SK-N-SH (cell line): Measurements from ENCODE around the gene ELOVL2. TPM values are rescaled to one million over a fixed set of nuclear protein-coding genes. Genes with fewer than 3 reads are reported as not detected.

ENCODE experiments used
- CTCF ChIA-PET: fragments of 300-600, 350-600 bp; formaldehyde crosslinking; extraction: SDS; loops from one replicate; lab custom pipeline; 2021; lab: Yijun Ruan, JAX
- POLR2A ChIA-PET: fragments of 350-600 bp; sonication (Branson Sonifier 250); formaldehyde crosslinking; extraction: SDS; loops from one replicate; lab custom pipeline; 2020; ENCODE audit warnings: antibody characterized with exemption, inconsistent platforms; lab: Yijun Ruan, JAX
- DNase-seq: peaks from one replicate; pipeline ENCODE4 v3.0.0; 2012
- H2AFZ ChIP-seq: fragments of 200-600 bp; sonication (generic); 2 replicates; pipeline ENCODE4 v1.8.1; 2016; ENCODE audit warnings: antibody characterized with exemption, mild to moderate bottlenecking, low read depth
- H3F3A ChIP-seq: fragments of 200-600 bp; sonication (generic); replicated peaks from 2 replicates; pipeline ENCODE3; 2016; ENCODE audit warnings: antibody characterized with exemption, mild to moderate bottlenecking; ENCODE audit not compliant: insufficient read depth
- H3K27ac ChIP-seq, 2 experiments: fragments of 200-500 bp in 1 of 2; fragments of 200-600 bp in 1 of 2; sonication (Bioruptor generic) in 1 of 2; sonication (generic), shearing (Covaris generic) in 1 of 2; 2 replicates each; pipeline versions ENCODE4 v1.5.1 to v1.6.1; 2014 to 2016; ENCODE audit warnings: low read depth in 2 of 2, inconsistent platforms in 1 of 2, low read length in 1 of 2, mild to moderate bottlenecking in 1 of 2, mixed read lengths in 1 of 2
- H3K27me3 ChIP-seq: fragments of 200-600 bp; sonication (generic), shearing (Covaris generic); 2 replicates; pipeline ENCODE4 v1.6.1; 2016; ENCODE audit warnings: mixed run types; ENCODE audit not compliant: insufficient read depth
- H3K36me3 ChIP-seq, 2 experiments: fragments of 200-500 bp in 1 of 2; fragments of 200-600 bp in 1 of 2; sonication (Bioruptor generic) in 1 of 2; sonication (generic) in 1 of 2; replicated peaks in 1 of 2; 2 replicates each; pipeline versions ENCODE3 to v1.5.1; 2014 to 2016; ENCODE audit warnings: low read length in 1 of 2, mild to moderate bottlenecking in 1 of 2; ENCODE audit not compliant: insufficient read depth in 2 of 2, control insufficient read depth in 1 of 2
- H3K4me1 ChIP-seq, 2 experiments: fragments of 200-500 bp in 1 of 2; fragments of 200-600 bp in 1 of 2; sonication (Bioruptor generic) in 1 of 2; sonication (generic), shearing (Covaris generic) in 1 of 2; 2 replicates each; pipeline versions ENCODE4 v1.5.1 to v1.6.1; 2014 to 2016; ENCODE audit warnings: low read depth in 1 of 2, low read length in 1 of 2, mixed run types in 1 of 2; ENCODE audit not compliant: insufficient read depth in 2 of 2, control insufficient read depth in 1 of 2
- H3K4me2 ChIP-seq: fragments of 200-600 bp; sonication (generic), shearing (Covaris generic); 2 replicates; pipeline ENCODE4 v1.6.1; 2017; ENCODE audit warnings: mixed run types
- H3K4me3 ChIP-seq, 2 experiments: fragments of 200-500 bp in 1 of 2; fragments of 200-600 bp in 1 of 2; sonication (Bioruptor generic) in 1 of 2; sonication (generic), shearing (Covaris generic) in 1 of 2; 2 replicates each; pipeline versions ENCODE4 v1.5.1 to v1.8.1; 2014 to 2016; ENCODE audit warnings: low read depth in 2 of 2, inconsistent platforms in 1 of 2, low read length in 1 of 2, mild to moderate bottlenecking in 1 of 2, mixed read lengths in 1 of 2, moderate library complexity in 1 of 2
- H3K79me2 ChIP-seq: fragments of 200-600 bp; sonication (generic); 2 replicates; pipeline ENCODE4 v1.8.1; 2017; ENCODE audit warnings: mild to moderate bottlenecking; ENCODE audit not compliant: insufficient read depth
- H3K9ac ChIP-seq: fragments of 200-600 bp; sonication (generic); 2 replicates; pipeline ENCODE4 v1.6.1; 2017; ENCODE audit warnings: mixed run types
- H3K9me2 ChIP-seq: fragments of 200-600 bp; sonication (generic); 2 replicates; pipeline ENCODE4 v1.6.1; 2017; ENCODE audit warnings: mixed run types
- H3K9me3 ChIP-seq: fragments of 200-600 bp; sonication (generic); 2 replicates; pipeline ENCODE4 v1.6.1; 2017; ENCODE audit warnings: mixed run types, mild to moderate bottlenecking, moderate library complexity
- H4K20me1 ChIP-seq: fragments of 200-600 bp; sonication (generic); 2 replicates; pipeline ENCODE4 v1.6.1; 2017; ENCODE audit warnings: mild to moderate bottlenecking, mixed run types; ENCODE audit not compliant: insufficient read depth
- CHD2 ChIP-seq: fragments of 150-350 bp; IDR thresholded peaks from 2 replicates; pipeline ENCODE4 v1.6.1; 2018; ENCODE audit warnings: low read length; ENCODE audit not compliant: partially characterized antibody
- EP300 ChIP-seq, 2 experiments: IDR thresholded peaks; 2 replicates each; pipeline versions ENCODE4 v1.4.0 to v1.6.1; 2012; ENCODE audit warnings: borderline replicate concordance in 1 of 2, low read depth in 1 of 2, low read length in 1 of 2
- EZH2phosphoT487 ChIP-seq: fragments of 200-600 bp; sonication (generic); IDR thresholded peaks from 2 replicates; pipeline ENCODE4 v1.6.1; 2017; ENCODE audit warnings: low read depth, mixed run types, mild to moderate bottlenecking, antibody characterized with exemption, moderate library complexity, borderline replicate concordance
- GATA2 ChIP-seq: sonication (generic); formaldehyde crosslinking; IDR thresholded peaks from 2 replicates; pipeline ENCODE4 v1.5.0; 2020; ENCODE audit warnings: mild to moderate bottlenecking, missing genetic modification reagents
- JUND ChIP-seq: IDR thresholded peaks from 2 replicates; pipeline ENCODE4 v1.4.0; 2012
- MXI1 ChIP-seq: IDR thresholded peaks from 2 replicates; pipeline ENCODE4 v1.6.1; 2012; ENCODE audit warnings: mild to moderate bottlenecking, low read depth, low read length, improper control_type of control experiment
- POLR2AphosphoS5 ChIP-seq: IDR thresholded peaks from 2 replicates; pipeline ENCODE4 v1.6.1; 2012; ENCODE audit warnings: low read depth, low read length
- RCOR1 ChIP-seq: fragments of 150-350 bp; IDR thresholded peaks from 2 replicates; pipeline ENCODE4 v1.6.1; 2017; ENCODE audit warnings: antibody characterized with exemption, low read length
- RFX5 ChIP-seq: IDR thresholded peaks from 2 replicates; pipeline ENCODE4 v1.6.1; 2012; ENCODE audit warnings: mild to moderate bottlenecking, improper control_type of control experiment, low read length
- SIN3A ChIP-seq: IDR thresholded peaks from 2 replicates; pipeline ENCODE4 v1.6.1; 2012; ENCODE audit warnings: low read depth, mild to moderate bottlenecking, low read length, moderate library complexity, borderline replicate concordance
- SMC3 ChIP-seq: IDR thresholded peaks from 2 replicates; pipeline ENCODE4 v1.6.1; 2012; ENCODE audit warnings: low read depth, low read length, improper control_type of control experiment
- TCF12 ChIP-seq: IDR thresholded peaks from 2 replicates; pipeline ENCODE4 v1.4.0; 2012
- WGBS: methylation state at CpG from one replicate; pipeline ENCODE4 v1.1.6; 2017; ENCODE audit warnings: low lambda C conversion rate; 5-methylcytosine and 5-hydroxymethylcytosine counted together
- polyA plus RNA-seq, 3 experiments: library from polyadenylated mRNA; depleted of rRNA; stranded (reverse); fragments of >200 nt; gene quantifications; 2 replicates each; pipeline ENCODE4 v1.2.3, GENCODE V29; 2012
- TF ChIP-seq, protein P1 (sequence below): IDR thresholded peaks from 2 replicates; pipeline ENCODE4; 2012

Gene ELOVL2
- polyA plus RNA-seq, 1 of the 3 experiments (the other 2 are of a cell fraction) = 0.39 TPM

DNA sequence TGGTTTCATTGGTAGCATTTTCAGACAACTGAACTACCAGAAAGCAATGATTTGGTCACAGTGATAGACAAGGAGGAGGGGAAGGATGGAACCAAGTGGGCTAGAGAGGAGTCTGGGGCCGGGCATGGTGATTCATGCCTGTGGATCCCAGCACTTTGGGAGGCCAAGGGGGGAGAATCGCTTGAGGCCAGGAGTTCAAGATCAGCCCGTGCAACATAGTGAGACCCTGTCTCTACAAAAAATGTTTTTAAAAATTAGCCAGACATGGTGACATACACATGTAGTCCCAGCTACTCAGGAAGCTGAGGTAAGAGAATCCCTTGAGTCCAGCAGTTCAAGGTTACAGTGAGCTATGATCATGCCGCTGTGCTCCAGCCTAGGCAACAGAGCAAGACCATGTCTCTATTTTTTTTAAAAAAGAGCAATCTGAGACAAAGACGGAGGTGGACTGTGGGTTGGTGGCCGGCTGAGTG, 86.7 kb downstream of the ELOVL2 start:
- Histone ChIP-seq H3K27me3 (no peaks in the 10 kb centered on the region), H3K79me2 (no peaks in the 10 kb centered on the region), H3K9me3 (no peaks in the 10 kb centered on the region), H2AFZ (no peak overlapping the region), H3K9ac (no peak overlapping the region), H3K36me3 (no peaks in the 10 kb centered on the region), H3K9me2 (no peaks in the 10 kb centered on the region), H3K4me1 (peaks cover 0 to 3% of the 10 kb centered on the region in 2 experiments; a peak in 1 of 4 replicates), H3F3A (peaks cover 4% of the 10 kb centered on the region), H4K20me1 (no peaks in the 10 kb centered on the region), H3K27ac (no peak overlapping the region), H3K4me3 (no peak overlapping the region), H3K4me2 (no peak overlapping the region)
- no peak for DNase-seq
- ChIA-PET CTCF (interaction anchor here (0.9 kb wide), 1 partner anchor 112 kb away, joined by 5 read pairs; no protein-coding TSS in a partner anchor), POLR2A (no interaction called here)
- TF ChIP-seq RCOR1 (no peak), EP300 (IDR thresholded peaks at IDR 0.05; ENCODE audit: borderline replicate concordance in 1 of 2, low read depth in 1 of 2, low read length in 1 of 2) (no peak), SMC3 (no peak)
- WGBS = 60% methylated on average over 6 of the region's 6 CpGs

DNA sequence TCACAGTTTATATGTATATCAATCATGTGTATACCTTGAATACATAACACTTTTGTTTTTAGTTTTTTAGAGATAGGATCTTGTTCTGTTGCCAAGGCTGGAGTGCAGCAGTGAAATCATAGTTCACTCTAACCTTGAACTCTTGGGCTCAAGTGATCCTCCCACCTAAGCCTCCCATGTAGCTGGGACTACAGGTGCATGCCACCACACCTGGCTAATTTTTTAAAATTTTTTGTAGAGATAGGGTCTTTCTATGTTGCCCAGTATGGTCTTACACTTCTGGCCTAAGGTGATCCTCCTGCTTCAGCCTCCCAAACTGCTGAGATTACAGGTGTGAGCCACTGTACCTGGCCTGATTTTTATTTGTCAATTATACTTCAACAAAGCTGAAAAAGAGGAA, 87.3 kb downstream of the ELOVL2 start:
- H2AFZ ChIP-seq = no peak overlapping the region
- TF ChIP-seq POLR2AphosphoS5 (no peak), JUND (no peak), SIN3A (no peak), GATA2 (CRISPR knock-in tag) (no peak), RCOR1 (no peak), MXI1 (no peak), EZH2phosphoT487 (no peak), CHD2 (no peak), RFX5 (no peak), EP300 (IDR thresholded peaks at IDR 0.05; ENCODE audit: borderline replicate concordance in 1 of 2, low read depth in 1 of 2, low read length in 1 of 2) (no peak), TCF12 (no peak)
- TF ChIP-seq, protein P1, sequence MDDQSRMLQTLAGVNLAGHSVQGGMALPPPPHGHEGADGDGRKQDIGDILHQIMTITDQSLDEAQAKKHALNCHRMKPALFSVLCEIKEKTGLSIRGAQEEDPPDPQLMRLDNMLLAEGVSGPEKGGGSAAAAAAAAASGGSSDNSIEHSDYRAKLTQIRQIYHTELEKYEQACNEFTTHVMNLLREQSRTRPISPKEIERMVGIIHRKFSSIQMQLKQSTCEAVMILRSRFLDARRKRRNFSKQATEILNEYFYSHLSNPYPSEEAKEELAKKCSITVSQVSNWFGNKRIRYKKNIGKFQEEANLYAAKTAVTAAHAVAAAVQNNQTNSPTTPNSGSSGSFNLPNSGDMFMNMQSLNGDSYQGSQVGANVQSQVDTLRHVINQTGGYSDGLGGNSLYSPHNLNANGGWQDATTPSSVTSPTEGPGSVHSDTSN = no peak
- no peaks in the 10 kb centered on the region for H3K79me2 ChIP-seq
- no peak for DNase-seq
- H3K27me3 ChIP-seq = no peaks in the 10 kb centered on the region
- H3K4me3 ChIP-seq = no peak overlapping the region
- H3K4me2 ChIP-seq = no peak overlapping the region
- no peaks in the 10 kb centered on the region for H4K20me1 ChIP-seq
- no peaks in the 10 kb centered on the region for H3K9me3 ChIP-seq
- H3K9me2 ChIP-seq = no peaks in the 10 kb centered on the region
- CTCF ChIA-PET = interaction anchor here (0.9 kb wide), 1 partner anchor 113 kb away, joined by 5 read pairs; no protein-coding TSS in a partner anchor
- no peak overlapping the region for H3K9ac ChIP-seq
- POLR2A ChIA-PET = no interaction called here
- H3K36me3 ChIP-seq = no peaks in the 10 kb centered on the region
- H3K27ac ChIP-seq = no peak overlapping the region
- no peaks in the 10 kb centered on the region; a peak in 1 of 4 replicates for H3K4me1 ChIP-seq
- no peaks in the 10 kb centered on the region for H3F3A ChIP-seq
